8988T (cell line): Measurements from ENCODE around the gene CROCC2.

ENCODE experiments used
- DNase-seq: peaks from one replicate; pipeline ENCODE4 v3.0.0; 2011

The CROCC2 gene

DNA sequence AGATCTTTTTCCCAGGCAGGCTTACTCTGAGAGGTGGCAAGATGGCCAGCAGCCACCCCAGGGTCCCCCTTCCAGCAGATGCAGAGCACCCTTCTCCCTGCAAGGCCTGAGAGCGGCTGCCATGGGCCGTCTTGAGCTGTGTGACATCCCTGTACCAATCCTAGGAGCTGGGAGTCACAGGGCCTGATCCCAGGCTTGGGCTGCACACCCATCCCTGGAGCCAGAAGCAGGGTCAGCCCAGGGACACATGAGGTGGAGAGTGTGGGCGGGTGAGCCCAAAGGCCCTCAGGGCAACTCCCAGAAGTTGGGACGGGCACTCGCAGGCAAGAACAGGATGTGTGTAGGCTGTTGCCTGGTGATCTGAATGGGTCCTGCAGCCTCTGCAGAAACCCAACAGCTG is 40.5 kb downstream of the CROCC2 start:
- no peak for DNase-seq

DNA sequence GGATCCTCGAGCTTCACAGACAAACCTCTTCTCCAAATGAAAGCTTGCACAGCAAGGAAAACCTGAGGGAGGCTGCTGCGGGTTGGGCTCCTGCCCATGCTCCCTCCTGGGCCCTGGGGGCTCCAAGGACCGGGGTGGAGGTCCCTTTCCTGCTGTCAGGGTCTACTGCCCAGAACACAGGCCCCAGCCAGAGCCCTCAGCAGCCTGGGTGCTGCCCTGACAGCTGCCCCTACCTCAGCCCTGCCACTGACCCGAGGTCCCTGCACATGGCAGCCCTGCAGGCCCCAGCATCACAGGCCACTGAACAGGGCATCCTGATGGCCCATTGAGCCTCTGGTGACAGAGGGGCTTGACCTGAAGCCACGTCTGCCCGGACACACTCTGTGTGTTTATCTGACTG is 41.0 kb downstream of the CROCC2 start:
- DNase-seq: no peak

DNA sequence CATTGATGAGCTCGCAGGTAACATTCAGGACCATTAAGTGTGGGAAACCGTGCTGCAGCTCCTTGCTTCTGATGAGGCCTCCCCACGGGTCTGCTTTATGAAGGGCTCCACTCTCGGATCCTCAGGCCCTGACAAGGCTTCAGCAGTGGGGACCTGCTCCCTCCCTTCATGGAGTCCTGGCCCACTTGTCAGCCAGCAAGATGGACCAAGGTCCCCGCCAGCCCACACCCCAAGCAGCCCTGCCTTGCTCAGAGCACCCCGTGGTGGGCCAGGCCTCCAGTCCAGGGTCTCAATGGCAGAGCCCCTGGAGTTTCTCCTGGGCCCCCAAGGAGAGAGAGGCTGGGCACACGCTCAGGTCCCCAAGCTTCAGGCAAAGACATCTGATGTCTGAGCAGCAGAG is 41.5 kb downstream of the CROCC2 start:
- DNase-seq: no peak

DNA sequence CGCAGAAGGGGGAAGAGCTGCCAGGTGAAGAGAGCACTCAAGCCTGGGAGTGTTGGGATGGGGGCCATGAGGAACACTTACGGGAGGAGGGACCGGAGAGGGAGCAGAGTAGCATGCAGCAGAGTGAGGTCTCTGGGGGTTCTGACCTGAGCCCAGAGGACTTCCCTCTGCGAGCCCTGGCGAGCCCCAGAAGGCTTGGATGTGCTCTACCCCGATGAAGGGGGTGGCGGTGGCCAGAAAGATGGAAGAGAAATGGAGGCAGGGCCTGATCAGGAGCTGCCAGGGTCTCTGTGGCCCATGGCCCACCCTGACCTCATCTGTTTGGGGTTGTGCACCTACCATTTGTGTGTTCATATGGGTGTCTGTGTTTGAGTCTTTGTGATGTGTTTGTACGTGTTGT is 42.0 kb downstream of the CROCC2 start:
- DNase-seq: peak; percentile 6

DNA sequence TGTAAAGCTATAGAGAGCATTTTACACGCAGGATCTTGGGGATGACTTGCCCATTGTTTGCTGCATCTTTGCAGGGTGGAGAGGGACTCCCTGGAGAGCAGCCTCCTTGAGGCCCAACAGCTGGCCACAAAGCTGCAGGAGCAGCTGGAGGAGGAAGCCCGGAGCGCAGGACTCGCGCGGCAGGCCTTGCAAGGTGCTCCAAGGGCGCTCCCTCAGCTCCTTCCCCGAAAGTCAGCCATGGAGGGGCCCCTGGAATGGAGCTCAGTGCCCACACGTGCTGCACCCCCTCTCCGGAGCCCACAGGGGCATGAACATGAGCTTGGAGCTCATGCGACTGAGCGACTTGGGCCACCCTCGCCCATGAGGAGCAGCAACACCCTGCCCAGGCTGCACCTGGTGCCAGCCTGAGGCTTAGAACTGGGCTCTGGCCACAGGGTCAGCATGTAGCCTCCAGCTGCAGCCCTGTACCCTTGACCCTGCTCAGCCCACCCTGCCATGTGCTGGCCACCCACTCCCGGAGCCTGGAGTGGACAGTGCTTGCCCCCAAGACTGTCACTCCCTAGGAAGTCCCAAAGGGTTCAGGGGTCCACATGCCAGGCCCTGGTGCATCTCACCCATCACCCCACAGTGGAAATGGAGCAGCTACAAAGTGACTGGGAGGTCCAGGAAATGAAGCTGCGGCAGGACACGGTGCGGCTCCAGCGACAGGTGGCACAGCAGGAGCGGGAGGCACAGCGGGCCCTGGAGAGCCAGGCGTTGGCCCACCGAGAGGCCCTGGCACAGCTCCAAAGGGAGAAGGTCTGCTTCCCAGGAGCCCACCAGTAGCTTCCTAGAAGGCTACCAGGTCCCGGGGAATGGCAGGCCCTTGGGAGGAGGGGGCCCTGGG is 43.0 kb downstream of the CROCC2 start:
- peak; percentile 6 for DNase-seq

DNA sequence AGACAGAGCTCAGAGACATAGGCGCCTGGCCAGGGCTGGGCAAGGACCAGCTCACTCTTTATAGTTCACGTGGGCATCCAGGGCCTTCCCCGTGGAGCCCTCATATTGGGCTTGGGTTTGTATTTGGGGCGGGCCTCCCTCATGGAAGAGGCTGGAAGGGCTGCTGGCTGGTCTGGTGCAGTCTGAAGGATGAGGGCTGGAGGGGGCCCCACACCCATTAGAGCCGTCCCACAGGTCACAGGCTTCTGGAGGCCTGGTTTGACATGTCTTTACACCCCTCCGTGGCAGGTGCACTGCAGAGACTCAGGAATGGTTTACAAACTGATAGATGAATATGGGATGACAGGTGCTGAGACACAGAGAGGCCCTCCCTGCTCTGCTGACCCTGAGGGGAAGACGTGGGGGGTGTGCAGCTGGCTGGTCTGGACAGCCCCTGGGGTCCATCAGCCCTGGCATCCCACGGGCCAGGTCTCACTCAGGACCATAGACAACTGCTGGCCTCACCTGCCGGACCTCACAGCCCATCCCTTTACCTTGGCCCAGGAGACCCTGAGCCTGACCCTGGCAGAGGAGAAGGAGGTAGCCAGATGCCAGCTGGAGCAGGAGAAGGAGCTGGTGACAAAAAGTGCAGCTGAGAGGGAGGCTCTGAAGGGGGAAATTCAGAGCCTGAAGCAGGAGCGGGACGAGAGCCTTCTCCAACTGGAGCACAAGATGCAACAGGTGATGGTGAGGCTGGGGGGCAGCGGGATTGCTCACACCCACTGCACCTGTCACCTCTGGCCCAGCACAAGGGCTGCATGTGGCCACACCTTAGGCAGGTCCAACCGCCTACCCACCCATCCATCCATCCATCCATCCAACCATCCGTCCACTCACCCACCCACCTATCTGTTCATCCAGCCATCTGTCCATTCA is 43.9 kb downstream of the CROCC2 start:
- DNase-seq: peak; percentile 7

DNA sequence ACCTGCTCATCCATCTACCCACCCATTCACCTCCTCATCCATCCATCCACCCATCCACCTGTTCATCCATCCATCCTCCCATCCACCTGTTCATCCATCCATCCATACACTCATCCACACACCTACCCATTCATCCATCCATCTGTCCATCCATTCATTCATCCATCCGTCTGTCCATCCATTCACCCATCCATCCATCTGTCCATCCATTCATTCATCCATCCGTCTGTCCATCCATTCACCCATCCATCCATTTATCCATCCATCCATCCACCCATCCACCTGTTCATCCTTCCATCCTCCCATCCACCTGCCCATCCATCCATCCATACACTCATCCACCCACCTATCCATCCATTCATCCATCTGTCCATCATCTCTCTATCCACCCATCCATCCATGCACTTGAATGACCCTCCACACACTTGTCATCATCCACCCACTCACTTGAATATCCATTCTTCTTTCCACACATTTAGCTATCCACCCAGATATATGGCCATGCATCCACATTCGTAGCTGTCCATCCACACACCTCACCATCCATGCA is 45.0 kb downstream of the CROCC2 start:
- no peak for DNase-seq

DNA sequence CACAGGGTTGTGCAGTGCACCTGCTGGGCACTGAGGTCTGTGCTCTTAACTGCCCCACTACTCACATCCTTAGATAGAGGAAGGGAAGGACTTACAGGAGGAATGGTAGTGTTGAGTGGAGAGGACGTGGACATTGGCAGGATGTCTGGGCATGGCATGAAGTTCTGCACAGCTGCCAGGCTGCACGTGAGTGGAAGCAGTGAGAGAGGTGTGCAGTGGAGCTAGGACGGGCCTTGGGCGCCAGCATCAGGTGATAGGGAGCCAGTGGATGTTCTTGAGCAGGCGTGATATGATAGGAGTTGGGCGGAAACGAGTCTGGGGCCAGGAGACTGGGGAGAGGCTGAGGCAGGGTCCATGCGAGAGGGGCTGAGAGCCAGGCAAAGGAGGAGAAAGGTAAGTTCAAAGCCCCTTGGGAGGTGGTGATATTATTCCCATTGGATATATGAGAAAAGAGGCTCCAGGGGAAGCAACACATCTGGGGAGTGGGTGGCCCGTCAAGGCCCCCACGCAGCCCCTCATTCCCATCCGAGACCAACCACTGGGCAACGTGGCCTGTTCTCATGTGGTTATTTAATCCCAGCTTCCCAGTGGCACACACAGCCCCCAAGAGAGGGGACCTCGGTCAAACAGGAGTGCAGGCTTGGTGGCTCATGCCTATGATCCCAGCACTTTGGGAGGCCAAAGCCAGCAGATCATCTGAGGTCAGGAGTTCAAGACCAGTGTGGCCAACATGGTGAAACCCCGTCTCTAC is 46.5 kb downstream of the CROCC2 start:
- peak; percentile 8 for DNase-seq

DNA sequence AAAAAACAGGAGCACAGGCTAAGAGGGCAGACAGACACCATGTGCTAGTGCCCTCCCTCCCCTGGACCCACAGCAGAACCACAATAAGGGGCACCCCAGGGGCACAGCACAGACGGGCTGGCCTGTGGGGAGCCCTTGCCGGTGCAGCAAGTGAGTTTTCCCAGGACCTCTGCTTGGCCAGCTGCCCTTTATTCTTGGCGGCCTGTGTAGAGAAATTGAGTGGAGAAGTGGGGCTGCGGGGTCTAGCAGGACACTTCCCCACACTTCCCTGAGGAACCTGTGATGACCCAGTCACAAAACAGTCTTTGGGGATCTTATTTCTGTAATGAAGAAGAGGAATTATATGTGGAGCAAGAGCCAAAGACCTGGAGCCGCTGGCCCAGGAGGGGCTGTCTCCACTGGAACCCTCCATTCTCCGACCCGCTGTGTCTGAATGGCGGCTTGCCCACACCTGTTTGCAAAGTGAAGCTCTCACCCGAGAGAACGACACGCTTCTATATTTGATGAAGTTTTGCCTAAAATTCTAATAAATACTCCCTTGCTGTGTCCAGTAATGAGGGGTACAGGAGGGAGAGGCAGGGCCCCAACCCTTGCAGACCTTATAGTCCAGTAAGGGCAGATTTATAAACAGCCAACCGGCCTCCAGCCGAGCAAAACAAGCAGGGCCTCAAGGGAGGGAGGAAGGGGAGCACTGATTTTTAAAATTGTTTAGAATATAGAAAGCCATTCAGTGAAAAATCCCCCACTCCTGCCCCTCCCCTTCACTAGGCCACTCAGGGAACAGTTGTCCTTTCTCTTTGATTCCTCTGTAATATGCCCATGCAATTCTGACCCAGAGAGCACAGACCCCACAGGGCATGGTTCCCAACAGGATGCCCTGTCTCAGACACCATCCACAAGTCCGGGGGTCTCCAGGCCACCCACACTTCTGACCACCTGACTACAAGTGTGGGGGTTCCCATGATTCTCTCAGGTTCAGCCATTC is 47.6 kb downstream of the CROCC2 start:
- DNase-seq: peak; percentile 10

DNA sequence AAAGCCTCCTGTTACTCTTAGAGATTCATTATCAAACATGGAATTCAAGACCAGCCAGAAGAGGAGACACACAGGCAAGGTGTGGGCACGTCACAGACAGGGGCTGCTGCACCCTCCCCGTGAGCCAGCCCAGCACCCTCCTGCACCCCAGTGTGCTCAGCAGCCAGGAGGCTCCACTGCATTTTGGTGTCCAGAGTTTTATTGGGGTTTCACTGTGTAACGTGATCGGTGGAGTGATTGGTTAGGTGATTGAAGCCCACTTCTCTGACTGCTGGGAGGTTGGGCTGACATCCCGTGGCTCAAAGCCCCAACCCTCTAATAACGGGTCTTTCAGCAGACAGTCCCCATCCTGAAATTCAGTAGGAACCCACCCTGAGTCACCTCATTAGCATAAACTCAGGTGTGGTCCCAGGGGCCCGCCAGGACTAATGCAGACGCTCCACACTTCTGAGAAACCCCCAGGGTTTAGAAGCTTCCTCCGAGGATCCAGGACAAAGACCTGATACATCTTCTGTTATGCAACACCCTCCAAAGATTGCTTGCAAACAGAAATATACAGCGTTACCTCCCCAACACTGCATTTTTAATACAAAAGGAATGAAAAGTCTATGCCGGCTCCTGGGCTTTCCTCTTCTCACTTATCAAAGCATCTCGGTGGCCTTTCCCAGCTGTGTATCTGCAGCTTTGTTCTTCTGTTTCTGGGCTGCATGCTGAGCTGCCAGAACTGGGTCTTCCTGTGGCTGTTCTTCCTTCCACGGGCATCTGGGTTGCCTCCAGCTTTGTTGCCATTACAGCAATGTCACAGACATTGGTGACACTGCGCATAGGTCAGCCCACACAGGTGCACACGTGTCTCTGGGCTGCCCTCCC is 48.5 kb downstream of the CROCC2 start:
- peak; percentile 12 for DNase-seq

DNA sequence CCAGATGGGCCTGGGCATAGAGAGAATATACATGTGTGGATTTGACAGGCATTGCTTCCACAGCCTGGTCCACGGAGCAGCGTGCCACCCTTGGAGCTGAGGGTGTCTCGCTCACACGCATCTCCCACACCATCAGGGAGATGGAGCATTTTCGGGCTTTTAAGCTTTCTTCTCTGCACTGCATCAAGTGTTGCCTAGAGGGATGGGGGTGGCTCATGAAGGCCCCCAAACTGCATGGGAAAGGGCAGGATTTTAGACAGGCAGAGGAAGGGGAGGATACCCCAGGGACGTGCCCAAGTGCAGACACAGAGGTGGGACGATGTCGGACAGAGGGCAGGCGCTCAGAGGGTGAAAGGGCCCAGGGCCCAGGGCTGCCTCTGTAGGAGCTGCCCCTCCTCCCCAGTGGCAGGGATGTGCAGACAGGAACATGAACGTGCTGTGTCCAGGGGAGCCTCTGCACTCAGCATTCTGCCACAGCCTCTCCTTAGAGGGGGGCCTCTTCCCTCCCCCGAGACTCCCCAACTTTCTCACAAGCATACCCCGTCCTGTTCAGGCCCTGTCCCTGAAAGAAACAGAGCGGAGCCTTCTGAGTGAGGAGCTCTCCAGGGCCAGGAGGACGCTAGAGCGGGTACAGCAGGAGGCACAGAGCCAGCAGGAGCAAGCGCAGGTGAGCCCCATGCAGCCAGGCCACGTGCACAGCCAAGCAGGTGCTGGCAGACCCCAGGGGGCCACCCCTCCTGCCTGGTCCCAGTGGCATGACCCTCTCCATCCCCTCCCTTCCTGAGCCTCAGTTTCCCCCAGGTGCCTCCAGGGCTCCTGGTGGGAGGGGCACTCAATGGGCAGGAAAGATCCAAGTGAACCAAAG is 49.4 kb downstream of the CROCC2 start:
- DNase-seq: peak; percentile 11

DNA sequence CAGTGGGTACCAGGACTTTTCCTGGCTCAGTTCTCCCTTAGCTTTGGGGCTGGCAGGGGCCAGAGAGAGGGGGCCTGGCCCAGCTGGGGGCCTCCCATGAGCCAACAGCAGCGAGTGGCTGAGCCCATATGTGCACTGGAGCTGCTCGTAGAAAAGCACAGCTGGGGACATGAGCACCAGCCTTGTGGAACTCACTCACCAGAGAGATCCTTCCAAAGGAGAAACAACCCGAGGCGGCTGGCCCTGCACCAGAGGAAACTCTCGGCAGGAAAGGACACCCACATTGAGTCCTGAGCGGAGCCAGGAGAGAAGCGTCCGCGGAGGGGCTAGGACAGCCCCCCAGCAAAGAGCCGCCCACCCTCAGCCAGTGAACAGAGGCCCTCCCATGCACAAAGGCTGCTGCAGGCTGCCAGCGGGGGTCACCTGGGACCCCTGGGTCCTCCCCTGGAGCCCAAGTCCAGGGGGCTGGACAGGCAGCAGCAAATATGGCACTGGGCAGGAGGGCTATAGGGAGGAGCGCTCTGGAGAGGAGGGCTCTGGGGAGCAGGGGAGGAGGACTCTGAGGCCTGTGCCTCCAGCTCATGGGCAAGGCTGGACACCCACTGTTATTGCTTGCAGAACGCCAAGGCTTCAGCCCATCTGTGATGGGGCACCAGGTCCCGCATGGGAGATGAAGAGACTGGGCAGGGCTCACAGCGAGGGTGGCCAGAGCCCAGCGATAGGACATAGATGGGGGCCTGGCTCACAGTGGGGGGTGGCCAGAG is 50.2 kb downstream of the CROCC2 start:
- peak; percentile 19 for DNase-seq

DNA sequence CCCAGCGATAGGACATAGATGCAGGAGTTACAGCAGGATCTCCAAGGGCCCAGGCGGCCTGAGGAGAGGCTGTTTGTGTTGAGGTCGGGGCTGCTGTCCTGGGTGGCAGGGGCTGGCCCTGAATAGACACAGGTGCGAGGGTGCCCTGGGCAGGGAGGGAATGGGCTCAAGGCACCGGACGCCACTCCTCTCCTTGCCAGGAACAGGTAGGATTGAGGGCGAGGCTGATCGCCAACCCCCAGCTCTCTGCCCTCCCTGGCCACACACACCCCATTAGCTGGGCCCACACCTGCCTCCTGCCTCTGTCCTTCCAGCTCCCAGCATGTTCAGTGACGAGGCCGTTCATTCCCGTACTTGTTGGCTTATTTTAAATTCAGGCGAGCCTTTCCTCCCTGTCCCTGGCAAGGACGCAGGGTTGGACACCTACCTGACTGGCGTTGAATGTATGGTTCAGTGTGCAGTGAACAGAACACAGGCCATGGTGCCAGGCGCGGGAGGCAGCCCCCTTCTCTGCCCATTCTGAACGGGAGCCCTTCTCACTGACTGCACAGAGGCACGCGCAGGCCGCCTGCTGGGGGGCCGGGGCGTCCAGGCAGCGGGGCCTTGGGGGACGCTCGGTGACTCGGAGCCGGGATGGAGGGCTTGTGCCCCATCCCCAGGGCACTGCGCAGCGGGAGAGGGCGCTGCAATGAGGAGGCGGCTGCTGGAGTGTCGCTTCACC is 51.0 kb downstream of the CROCC2 start:
- DNase-seq: no peak

DNA sequence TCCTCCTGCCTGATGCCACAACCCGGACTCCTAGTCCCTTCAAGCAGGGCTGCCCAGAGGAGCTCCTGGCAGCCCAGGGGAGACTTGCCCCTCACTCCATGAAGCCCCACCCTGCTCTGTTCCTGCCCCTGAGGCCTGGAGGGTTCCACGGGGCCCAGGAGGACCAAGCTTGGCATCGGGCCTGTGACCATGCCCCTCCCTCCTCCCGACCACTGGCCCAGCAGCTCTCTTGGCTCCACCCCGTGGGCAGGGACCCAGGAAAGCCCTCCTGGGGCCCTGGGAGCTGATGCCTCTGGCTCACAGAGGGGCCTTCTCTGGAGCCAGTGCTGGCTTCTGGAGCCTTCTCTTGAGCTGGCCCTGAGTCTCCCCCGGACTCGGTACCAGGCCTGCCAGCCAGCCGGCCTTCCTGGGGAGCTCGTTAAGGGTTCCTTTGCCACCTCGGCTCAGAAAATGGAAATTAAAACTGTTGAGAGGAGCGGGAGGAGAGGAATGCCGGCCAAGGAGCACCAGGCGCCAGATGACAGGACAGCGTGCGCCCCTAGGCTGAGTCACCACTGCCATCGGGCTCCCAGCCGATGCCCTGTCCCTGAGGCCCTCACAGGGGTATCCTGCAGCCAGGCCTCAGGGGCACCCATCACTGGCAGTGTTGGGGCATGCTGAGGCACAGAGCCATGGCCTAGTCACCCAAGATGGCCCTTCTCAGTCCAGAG is 51.7 kb downstream of the CROCC2 start:
- peak; percentile 37 for DNase-seq

DNA sequence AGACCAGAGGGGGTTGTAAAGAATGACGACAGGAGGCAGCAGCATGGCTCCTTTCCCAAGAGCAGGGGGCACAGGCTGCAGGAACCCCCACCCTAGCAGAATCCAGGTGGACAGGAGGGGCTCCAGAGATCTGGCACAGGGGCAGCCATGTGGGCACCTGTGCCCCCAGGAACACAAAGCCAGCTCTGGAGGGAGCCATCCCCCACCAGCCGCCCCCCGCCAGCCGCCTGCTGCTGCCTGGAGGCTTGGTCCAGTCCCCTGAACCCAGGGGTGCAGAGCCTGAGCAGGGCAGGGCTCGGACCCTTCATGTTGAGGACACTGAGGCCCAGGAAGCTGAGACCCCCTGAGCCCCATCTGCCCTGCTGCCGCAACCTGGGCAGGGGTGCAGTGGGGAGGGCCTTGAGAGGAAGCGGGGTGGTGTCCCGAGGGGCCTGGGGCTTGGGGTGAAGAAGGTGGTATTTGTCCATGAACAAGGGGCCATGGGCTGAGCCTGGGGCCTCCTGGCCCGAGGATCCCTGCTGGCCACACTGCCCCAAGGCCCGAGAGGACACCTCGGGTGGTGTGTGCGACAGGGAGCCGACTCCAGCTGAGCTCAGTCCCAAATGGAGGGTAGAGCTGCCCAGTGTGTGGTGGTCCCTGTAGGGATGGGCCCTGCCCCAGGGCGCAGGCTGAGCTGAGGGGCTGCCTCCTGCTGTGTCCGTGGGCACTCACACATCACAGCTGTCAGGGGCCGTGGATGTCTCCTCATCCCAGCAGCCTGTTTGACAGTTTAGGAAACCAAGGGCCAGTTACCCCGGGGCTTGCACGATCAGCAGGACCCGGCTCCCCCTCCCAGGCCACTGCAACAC is 52.5 kb downstream of the CROCC2 start:
- peak; percentile 11 for DNase-seq

DNA sequence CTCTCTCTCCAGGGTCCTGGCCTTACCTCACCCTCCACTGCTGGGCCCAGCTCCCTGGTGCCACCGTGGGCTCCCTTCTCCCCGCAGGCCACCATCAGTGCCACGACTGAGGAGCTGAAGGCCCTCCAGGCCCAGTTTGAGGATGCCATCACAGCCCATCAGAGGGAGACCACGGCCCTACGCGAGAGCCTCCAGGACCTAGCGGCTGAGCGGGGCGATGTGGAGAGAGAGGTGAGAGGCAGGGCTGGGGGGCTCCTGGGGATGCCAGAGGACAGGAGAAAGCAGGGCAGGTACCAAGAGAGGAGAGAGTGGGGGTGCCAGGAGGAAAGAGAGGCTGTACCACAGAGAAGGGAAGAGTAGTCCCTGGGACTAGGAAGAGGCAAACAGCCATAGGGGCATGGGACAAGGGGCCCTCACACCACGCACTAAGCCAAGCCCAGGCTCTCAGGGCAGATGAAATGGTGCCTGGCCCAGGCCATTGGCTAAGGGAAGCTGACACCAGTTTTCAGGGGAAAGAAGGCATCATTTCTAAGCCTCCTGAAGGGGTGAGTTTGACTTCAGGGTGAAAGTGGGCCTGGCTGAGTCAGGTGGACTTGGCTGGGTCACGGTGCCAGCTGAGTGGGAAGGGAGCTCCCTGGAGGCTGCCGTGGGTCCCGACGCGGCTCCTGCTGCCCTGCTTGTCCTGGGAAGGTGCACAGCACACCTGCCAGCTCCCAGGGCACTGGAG is 53.2 kb downstream of the CROCC2 start:
- peak; percentile 15 for DNase-seq
